Smooth muscle cell (in vitro differentiated cells): Measurements from ENCODE around the gene ASMTL. TPM values are rescaled to one million over a fixed set of nuclear protein-coding genes. Genes with fewer than 3 reads are reported as not detected.

ENCODE experiments used
- DNase-seq: peaks from one replicate; lab custom pipeline; 2025; ENCODE audit not compliant: unreplicated experiment; lab: John Stamatoyannopoulos, UW
- H2AFZ ChIP-seq: fragments of 200-600 bp; sonication (generic); 2 replicates; pipeline ENCODE4 v1.6.0; 2016; ENCODE audit warnings: antibody characterized with exemption, low read depth, mild to moderate bottlenecking
- H3F3A ChIP-seq: fragments of 200-600 bp; sonication (generic); 2 replicates; pipeline ENCODE4 v1.6.0; 2017; ENCODE audit warnings: antibody characterized with exemption, low read depth
- H3K27ac ChIP-seq: fragments of 200-600 bp; sonication (generic); 2 replicates; pipeline ENCODE4 v1.5.1; 2016; ENCODE audit warnings: low read depth, mild to moderate bottlenecking
- H3K27me3 ChIP-seq: fragments of 200-600 bp; sonication (generic); 2 replicates; pipeline ENCODE4 v1.6.1; 2016; ENCODE audit warnings: low read depth, mild to moderate bottlenecking
- H3K36me3 ChIP-seq: fragments of 200-600 bp; sonication (generic); 2 replicates; pipeline ENCODE4 v1.5.1; 2016; ENCODE audit warnings: low read depth
- H3K4me1 ChIP-seq: fragments of 200-600 bp; sonication (generic); 2 replicates; pipeline ENCODE4 v1.5.1; 2016; ENCODE audit warnings: low read depth
- H3K4me2 ChIP-seq: fragments of 200-600 bp; sonication (generic); 2 replicates; pipeline ENCODE4 v1.6.0; 2016; ENCODE audit warnings: mild to moderate bottlenecking
- H3K4me3 ChIP-seq: fragments of 200-600 bp; sonication (generic); 2 replicates; pipeline ENCODE4 v1.5.1; 2016; ENCODE audit warnings: mild to moderate bottlenecking
- H3K79me2 ChIP-seq: fragments of 200-600 bp; sonication (generic); 2 replicates; pipeline ENCODE4 v1.6.0; 2016; ENCODE audit warnings: low read depth, mild to moderate bottlenecking
- H3K9ac ChIP-seq: fragments of 200-600 bp; sonication (generic); 2 replicates; pipeline ENCODE4 v1.6.0; 2016; ENCODE audit warnings: low read depth
- H3K9me3 ChIP-seq: fragments of 200-600 bp; sonication (generic); replicated peaks from 2 replicates; pipeline ENCODE4 v1.5.1; 2016; ENCODE audit warnings: low read depth
- H4K20me1 ChIP-seq: fragments of 200-600 bp; sonication (generic); 2 replicates; pipeline ENCODE4 v1.6.0; 2016; ENCODE audit warnings: low read depth
- CTCF ChIP-seq: fragments of 200-600 bp; sonication (generic); IDR thresholded peaks from 2 replicates; pipeline ENCODE4 v1.5.1; 2017; ENCODE audit warnings: borderline replicate concordance, mild to moderate bottlenecking, antibody characterized with exemption; ENCODE audit not compliant: insufficient read depth, poor library complexity, severe bottlenecking
- WGBS: methylation state at CpG from one replicate; pipeline ENCODE4 v1.1.7; 2016; ENCODE audit warnings: low lambda C conversion rate; 5-methylcytosine and 5-hydroxymethylcytosine counted together
- polyA plus RNA-seq: library from polyadenylated mRNA; unstranded; fragments of >200 nt; fragmentation: Nextera tagmentation; extraction: Ambion mirVana; gene quantifications from 2 replicates; pipeline ENCODE4 v1.2.1, GENCODE V29; 2016
- total RNA-seq: library from RNA; depleted of rRNA; stranded (reverse); fragments of >200 nt; gene quantifications from 2 replicates; pipeline ENCODE4 v1.2.3, GENCODE V29; 2014

Gene ASMTL
- total RNA-seq = 18.9 and 20.0 TPM in 2 replicates
- polyA plus RNA-seq = 40.9 and 50.5 TPM in 2 replicates

- Histone ChIP-seq H3K79me2 (peaks cover 44% of the 10 kb centered on the region), H4K20me1 (no peaks in the 10 kb centered on the region), H3F3A (peaks cover 3% of the 10 kb centered on the region), H3K36me3 (no peaks in the 10 kb centered on the region), H2AFZ (peak within 1 kb of the TSS; percentile 97), H3K4me3 (peak within 1 kb of the TSS; percentile 86), H3K9ac (peak within 1 kb of the TSS; percentile 81), H3K9me3 (no peaks in the 10 kb centered on the region), H3K27me3 (no peaks in the 10 kb centered on the region), H3K4me1 (no peaks in the 10 kb centered on the region), H3K4me2 (peak within 1 kb of the TSS; percentile 97), H3K27ac (peak within 1 kb of the TSS; percentile 73)
- no peak for TF ChIP-seq CTCF
- WGBS = 3% methylated on average over 14 of the region's 76 CpGs
- no peak for DNase-seq
These were observed at the start of gene ASMTL for GRCh38 chrX:1452516-1453394. Gene ASMTL (minus strand): TSS chrX:1452909. CDS start chrX:1452840, 69 bp downstream.

DNA sequence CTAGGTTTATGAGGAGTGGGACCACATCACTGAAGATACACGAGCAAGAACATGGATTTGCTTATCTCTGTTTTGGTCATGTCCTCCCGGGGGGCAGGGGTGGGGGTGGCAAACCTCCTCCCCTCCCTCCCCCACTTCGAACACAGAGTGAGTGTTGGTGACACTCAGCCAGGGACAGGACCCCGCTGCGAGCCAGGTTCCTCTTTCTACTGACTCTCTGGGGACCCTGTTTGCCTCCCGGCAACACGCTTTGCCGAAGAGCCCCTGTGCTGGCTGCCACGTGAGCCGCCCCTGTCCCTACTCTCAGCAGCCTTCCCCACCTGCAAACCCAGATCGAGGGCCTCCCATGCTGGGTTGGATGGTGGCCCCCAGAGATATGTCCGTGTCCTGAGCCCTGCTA is 49.5 kb upstream of the ASMTL start:
- Histone ChIP-seq H4K20me1 (no peaks in the 10 kb centered on the region), H3K4me1 (no peaks in the 10 kb centered on the region), H3K27me3 (no peaks in the 10 kb centered on the region), H3K36me3 (no peaks in the 10 kb centered on the region), H3K9ac (no peak overlapping the region), H3F3A (no peaks in the 10 kb centered on the region), H3K4me2 (no peak overlapping the region), H3K9me3 (no peaks in the 10 kb centered on the region), H3K79me2 (no peaks in the 10 kb centered on the region), H3K4me3 (no peak overlapping the region), H2AFZ (no peak overlapping the region), H3K27ac (no peak overlapping the region)
- no peak for TF ChIP-seq CTCF
- WGBS = 78% methylated on average over 12 of the region's 12 CpGs
- DNase-seq = no peak

DNA sequence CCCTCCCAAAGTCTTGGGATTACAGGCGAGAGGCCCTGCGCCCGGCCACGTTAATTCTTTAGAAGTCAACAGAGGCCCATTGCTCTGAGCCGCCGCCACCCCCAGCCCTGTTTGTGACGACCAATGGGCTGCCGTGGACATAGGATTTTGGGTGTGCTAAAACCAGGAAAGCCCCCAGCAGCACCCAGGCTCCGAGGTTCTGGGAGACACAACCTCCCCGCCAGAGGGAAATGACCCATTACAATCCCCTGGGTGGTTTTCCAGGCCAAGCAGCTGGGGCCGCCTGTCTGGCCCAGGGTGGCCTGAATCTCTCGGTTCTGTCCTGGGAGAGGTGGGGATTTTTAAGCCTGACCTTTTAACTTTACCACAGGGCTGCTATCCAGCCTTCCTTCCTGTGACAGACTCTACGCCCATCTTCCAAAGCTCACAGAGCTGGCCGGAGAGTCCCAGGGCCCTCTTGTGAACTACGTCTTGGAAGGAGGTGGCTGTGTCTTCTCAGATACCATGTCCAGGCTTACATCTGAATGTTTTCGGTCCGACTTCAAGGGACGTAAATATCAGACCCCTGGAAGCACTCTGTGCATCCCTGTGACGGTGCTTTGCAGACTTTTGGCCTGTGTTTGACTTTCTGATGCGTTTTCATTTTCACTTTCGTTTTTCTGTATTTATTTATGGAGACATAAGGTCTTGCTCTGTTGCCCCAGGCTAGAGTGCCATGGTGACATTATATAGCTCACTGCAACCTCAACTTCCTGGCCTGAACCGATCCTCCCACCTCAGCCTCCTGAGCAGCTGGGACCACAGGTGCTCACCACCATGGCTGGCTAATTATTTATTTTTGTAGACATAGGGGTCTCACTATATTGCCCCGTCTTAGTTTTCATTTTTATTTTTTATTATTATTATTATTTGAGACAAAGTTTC is 48.3 kb upstream of the ASMTL start:
- H3K4me1 ChIP-seq = no peaks in the 10 kb centered on the region
- H2AFZ ChIP-seq = no peak overlapping the region
- no peak for TF ChIP-seq CTCF
- no peak overlapping the region for H3K4me2 ChIP-seq
- no peaks in the 10 kb centered on the region for H3F3A ChIP-seq
- no peaks in the 10 kb centered on the region for H4K20me1 ChIP-seq
- no peak overlapping the region for H3K4me3 ChIP-seq
- H3K9me3 ChIP-seq = no peaks in the 10 kb centered on the region
- H3K79me2 ChIP-seq = no peaks in the 10 kb centered on the region
- H3K27me3 ChIP-seq = no peaks in the 10 kb centered on the region
- 94% methylated on average over 23 of the region's 23 CpGs for WGBS
- H3K9ac ChIP-seq = no peak overlapping the region
- no peak for DNase-seq
- no peak overlapping the region for H3K27ac ChIP-seq
- H3K36me3 ChIP-seq = no peaks in the 10 kb centered on the region
